K562 (cell line): Measurements from ENCODE around the gene TMEM237. TPM values are rescaled to one million over a fixed set of nuclear protein-coding genes. Genes with fewer than 3 reads are reported as not detected.

Experiments
- ATAC-seq: fragments of 200-7000 bp; cut with Tn5 transposase; 3 replicates; pipeline ENCODE4 v1.9.1; 2020; ENCODE audit warnings: moderate library complexity
- BruUV-seq: library from RNA; stranded (reverse); fragments of 400-500 nt; replicated peaks from 2 replicates; lab custom pipeline; 2021; lab: Mats Ljungman, UMichigan
- CTCF ChIA-PET: fragments of 300-600 bp; formaldehyde crosslinking; extraction: SDS; loops from one replicate; lab custom pipeline; 2021; ENCODE audit warnings: low intra/inter-chr PET ratio; lab: Yijun Ruan, JAX
- POLR2A ChIA-PET: fragments of 300-600, 350-650 bp; sonication (Branson Sonifier 250); formaldehyde crosslinking; extraction: SDS; loops from one replicate; lab custom pipeline; 2021; ENCODE audit warnings: antibody characterized with exemption, inconsistent platforms; lab: Yijun Ruan, JAX
- DNase-seq, 4 experiments: peaks; one replicate each; pipeline versions ENCODE4 v3.0.0 to v3.0.0-alpha.2; 2011 to 2018; ENCODE audit warnings: low spot score in 3 of 4, mixed read lengths in 3 of 4; ENCODE audit errors: extremely low read depth in 1 of 4
- FAIRE-seq: peaks from 2 replicates; lab custom pipeline; 2011; peaks lifted over from hg19 to GRCh38; lab: Jason Lieb, UNC
- H2AFZ ChIP-seq: 2 replicates; pipeline ENCODE4 v1.6.0; 2011; ENCODE audit warnings: low read depth, low read length, control low read depth, inconsistent platforms
- H3K27ac ChIP-seq: fragments of 200-600 bp; 3 replicates; pipeline ENCODE4 v1.8.0; 2011; ENCODE audit warnings: low read depth, mild to moderate bottlenecking, control low read depth, inconsistent platforms, low read length, moderate library complexity, mixed read lengths; ENCODE audit errors: extremely low read depth
- H3K27me3 ChIP-seq, 2 experiments: fragments of 300-600 bp in 1 of 2; 2 replicates in 1 of 2; 3 replicates in 1 of 2; pipeline versions ENCODE4 v1.6.0 to v1.8.0; 2011; ENCODE audit warnings: inconsistent platforms in 2 of 2, low read length in 2 of 2, mild to moderate bottlenecking in 1 of 2, mixed read lengths in 1 of 2, moderate library complexity in 1 of 2; ENCODE audit not compliant: control insufficient read depth in 2 of 2, insufficient read depth in 2 of 2
- H3K36me3 ChIP-seq: fragments of 300-600 bp; 3 replicates; pipeline ENCODE4 v1.8.0; 2011; ENCODE audit warnings: mild to moderate bottlenecking, low read length, inconsistent platforms; ENCODE audit not compliant: control insufficient read depth, insufficient read depth
- H3K4me1 ChIP-seq, 2 experiments: fragments of 200-600 bp in 1 of 2; replicated peaks in 1 of 2; 2 replicates in 1 of 2; 3 replicates in 1 of 2; pipeline versions ENCODE4 v1.5.1 to v1.8.0; 2011; ENCODE audit warnings: inconsistent platforms in 2 of 2, low read length in 2 of 2, mild to moderate bottlenecking in 1 of 2, mixed read lengths in 1 of 2, moderate library complexity in 1 of 2; ENCODE audit not compliant: control insufficient read depth in 2 of 2, insufficient read depth in 2 of 2
- H3K4me2 ChIP-seq: 2 replicates; pipeline ENCODE4 v1.6.1; 2011; ENCODE audit warnings: low read length, control low read depth, inconsistent platforms, mixed read lengths; ENCODE audit not compliant: insufficient read depth
- H3K4me3 ChIP-seq: fragments of 200-600 bp; sonication (generic), shearing (Covaris generic); 2 replicates; pipeline ENCODE4 v1.5.1; 2016; ENCODE audit warnings: control low read depth, inconsistent platforms
- H3K79me2 ChIP-seq: fragments of 200-600 bp; 3 replicates; pipeline ENCODE4 v1.8.0; 2011; ENCODE audit warnings: low read length, inconsistent platforms; ENCODE audit not compliant: control insufficient read depth, insufficient read depth
- H3K9ac ChIP-seq, 2 experiments: 2 replicates each; pipeline versions ENCODE4 v1.6.0 to v1.6.1; 2011; ENCODE audit warnings: low read depth in 2 of 2, low read length in 2 of 2, control low read depth in 1 of 2, inconsistent platforms in 1 of 2, mild to moderate bottlenecking in 1 of 2, mixed read lengths in 1 of 2; ENCODE audit not compliant: insufficient read depth in 1 of 2
- H3K9me1 ChIP-seq: one replicate; pipeline ENCODE4 v1.6.0; 2011; ENCODE audit warnings: inconsistent platforms, mild to moderate bottlenecking, low read length, moderate library complexity; ENCODE audit not compliant: control insufficient read depth, insufficient read depth
- H3K9me3 ChIP-seq: replicated peaks from 2 replicates; pipeline ENCODE4 v1.5.1; 2011; ENCODE audit warnings: low read depth, low read length, inconsistent platforms; ENCODE audit not compliant: control insufficient read depth, insufficient read depth
- H4K20me1 ChIP-seq: replicated peaks from 2 replicates; pipeline ENCODE4 v1.6.1; 2011; ENCODE audit warnings: low read length, inconsistent platforms, mixed read lengths; ENCODE audit not compliant: control insufficient read depth, insufficient read depth
- C11orf30 ChIP-seq: fragments of 450-650 bp; IDR thresholded peaks from 2 replicates; pipeline ENCODE4 v1.6.1; 2016; ENCODE audit warnings: low read depth, mild to moderate bottlenecking
- CREM ChIP-seq: IDR thresholded peaks from 2 replicates; pipeline ENCODE4 v1.6.1; 2014; ENCODE audit warnings: antibody characterized with exemption, low read depth
- JUND ChIP-seq, 2 experiments: IDR thresholded peaks; 2 replicates in 1 of 2; 3 replicates in 1 of 2; pipeline ENCODE4 v1.6.1; 2011; ENCODE audit warnings: borderline replicate concordance in 2 of 2, low read depth in 2 of 2, low read length in 2 of 2, improper control_type of control experiment in 1 of 2, missing biosample characterization in 1 of 2, missing genetic modification characterization in 1 of 2, missing genetic modification reagents in 1 of 2
- KAT8 ChIP-seq: fragments of 450-650 bp; IDR thresholded peaks from 2 replicates; pipeline ENCODE4 v1.6.1; 2016; ENCODE audit warnings: low read depth, mild to moderate bottlenecking
- KDM2B ChIP-seq: fragments of 250-450 bp; sonication (Bioruptor Pico); IDR thresholded peaks from 2 replicates; pipeline ENCODE4 v1.8.0; 2021; ENCODE audit warnings: mild to moderate bottlenecking, moderate library complexity
- NCOA2 ChIP-seq, 2 experiments: fragments of 450-650 bp; IDR thresholded peaks; 2 replicates each; pipeline ENCODE4 v1.6.1; 2018; ENCODE audit warnings: mild to moderate bottlenecking in 2 of 2, moderate library complexity in 1 of 2; ENCODE audit not compliant: partially characterized antibody in 2 of 2
- SMARCA5 ChIP-seq: fragments of 450-650 bp; IDR thresholded peaks from 2 replicates; pipeline ENCODE4 v1.6.1; 2016
- TCF7 ChIP-seq: sonication (generic); IDR thresholded peaks from 2 replicates; pipeline ENCODE4 v1.6.1; 2016; ENCODE audit warnings: antibody characterized with exemption, borderline replicate concordance
- ZKSCAN1 ChIP-seq: fragments of 150-350 bp; IDR thresholded peaks from 2 replicates; pipeline ENCODE4 v1.6.1; 2016; ENCODE audit warnings: low read depth, low read length
- ZNF143 ChIP-seq: sonication (generic); formaldehyde crosslinking; IDR thresholded peaks from 2 replicates; pipeline ENCODE4 v1.9.0; 2022; ENCODE audit warnings: mild to moderate bottlenecking, missing genetic modification reagents
- ZNF707 ChIP-seq: fragments of 250-450 bp; sonication (Bioruptor Pico); conservative IDR thresholded peaks from 2 replicates; pipeline ENCODE4 v1.8.0; 2022; ENCODE audit warnings: inconsistent platforms, mild to moderate bottlenecking, moderate library complexity
- WGBS: fragments of 100-300 bp; shearing (Covaris generic); methylation state at CpG from one replicate; pipeline ENCODE4 v1.1.6; 2016; ENCODE audit warnings: low coverage, mixed read lengths; ENCODE audit not compliant: insufficient coverage; ENCODE audit errors: missing lambda C conversion rate; 5-methylcytosine and 5-hydroxymethylcytosine counted together
- in situ Hi-C: fragments of 300-500 bp; cut with MboI; formaldehyde crosslinking; loops from 4 replicates; pipeline ENCODE4 v1.15.0; 2018; ENCODE audit warnings: inconsistent platforms, mixed read lengths
- intact Hi-C: fragments of 100-400 bp; cut with micrococcal nuclease; formaldehyde crosslinking; loops from 2 replicates; pipeline ENCODE4 v1.14.2; 2022
- polyA plus RNA-seq, 8 experiments: library from polyadenylated mRNA; depleted of rRNA in 4 of 8; stranded (reverse) in 5 of 8; unstranded in 3 of 8; fragments of >200 nt; fragmentation: Nextera tagmentation in 2 of 8; fragmentation: Illumina TruSeq in 1 of 8; extraction: Ambion mirVana in 2 of 8; extraction: Trizol in 1 of 8; gene quantifications; 2 replicates each; pipeline versions ENCODE4 v1.2.1 to v1.2.3, GENCODE V29; 2011 to 2014; ENCODE audit warnings: inconsistent platforms in 1 of 8, missing spikeins in 1 of 8
- total RNA-seq, 7 experiments: library from RNA; depleted of rRNA in 6 of 7; stranded (reverse); fragments of >200 nt in 6 of 7; fragmentation: Illumina TruSeq in 2 of 7; extraction: Trizol in 2 of 7; gene quantifications; 2 replicates each; pipeline versions ENCODE4 v1.2.1 to v1.2.3, GENCODE V29; 2011 to 2021; ENCODE audit warnings: low replicate concordance in 1 of 7
- TF ChIP-seq, protein P1 (sequence below): IDR thresholded peaks from 3 replicates; pipeline ENCODE4 v1.6.1; 2011; ENCODE audit warnings: borderline replicate concordance, mild to moderate bottlenecking, moderate library complexity; ENCODE audit not compliant: insufficient read length; ENCODE audit errors: extremely low read depth
- TF ChIP-seq, protein P2 (sequence below): IDR thresholded peaks from 2 replicates; pipeline ENCODE4 v1.6.1; 2012; ENCODE audit warnings: low read depth, low read length, improper control_type of control experiment, borderline replicate concordance

Gene TMEM237
- total and polyA plus RNA-seq, 9 of the 15 experiments (the other 6 are each of a cell fraction or from before 2014, with no cell fraction given), result 6.2 to 25.6 (median 17.9) TPM

DNA sequence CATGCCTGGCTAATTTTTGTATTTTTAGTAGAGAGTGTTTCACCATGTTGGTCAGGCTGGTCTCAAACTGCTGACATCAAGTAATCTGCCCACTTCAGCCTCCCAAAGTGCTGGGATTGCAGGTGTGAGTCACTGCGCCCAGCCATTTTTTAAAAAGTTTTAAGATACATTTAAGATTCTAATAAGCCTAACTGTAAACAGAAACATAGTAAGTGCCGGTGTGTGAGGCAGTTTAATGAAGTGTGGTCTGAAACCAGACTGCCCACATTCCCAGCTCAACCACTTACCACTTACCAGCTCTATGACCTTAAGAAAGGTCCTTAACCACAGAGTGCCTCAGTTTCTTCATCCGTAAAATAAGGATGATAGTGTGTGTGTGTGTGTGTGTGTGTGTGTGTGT lies 42.4 kb downstream of the TMEM237 start:
- Histone ChIP-seq H3K4me3 (no peak overlapping the region), H3K9ac (no peak overlapping the region), H3K4me2 (no peak overlapping the region), H4K20me1 (no peaks in the 10 kb centered on the region), H3K36me3 (no peaks in the 10 kb centered on the region), H3K27me3 (no peaks in the 10 kb centered on the region), H3K9me3 (no peaks in the 10 kb centered on the region), H3K79me2 (no peaks in the 10 kb centered on the region)
- POLR2A ChIA-PET, result no interaction called here
- in situ Hi-C loops, result no loop called here
- CTCF ChIA-PET, result no interaction called here
- DNase-seq (no peak), ATAC-seq (no peak)
- BruUV-seq, result no TSS peak
- TF ChIP-seq, protein P1, sequence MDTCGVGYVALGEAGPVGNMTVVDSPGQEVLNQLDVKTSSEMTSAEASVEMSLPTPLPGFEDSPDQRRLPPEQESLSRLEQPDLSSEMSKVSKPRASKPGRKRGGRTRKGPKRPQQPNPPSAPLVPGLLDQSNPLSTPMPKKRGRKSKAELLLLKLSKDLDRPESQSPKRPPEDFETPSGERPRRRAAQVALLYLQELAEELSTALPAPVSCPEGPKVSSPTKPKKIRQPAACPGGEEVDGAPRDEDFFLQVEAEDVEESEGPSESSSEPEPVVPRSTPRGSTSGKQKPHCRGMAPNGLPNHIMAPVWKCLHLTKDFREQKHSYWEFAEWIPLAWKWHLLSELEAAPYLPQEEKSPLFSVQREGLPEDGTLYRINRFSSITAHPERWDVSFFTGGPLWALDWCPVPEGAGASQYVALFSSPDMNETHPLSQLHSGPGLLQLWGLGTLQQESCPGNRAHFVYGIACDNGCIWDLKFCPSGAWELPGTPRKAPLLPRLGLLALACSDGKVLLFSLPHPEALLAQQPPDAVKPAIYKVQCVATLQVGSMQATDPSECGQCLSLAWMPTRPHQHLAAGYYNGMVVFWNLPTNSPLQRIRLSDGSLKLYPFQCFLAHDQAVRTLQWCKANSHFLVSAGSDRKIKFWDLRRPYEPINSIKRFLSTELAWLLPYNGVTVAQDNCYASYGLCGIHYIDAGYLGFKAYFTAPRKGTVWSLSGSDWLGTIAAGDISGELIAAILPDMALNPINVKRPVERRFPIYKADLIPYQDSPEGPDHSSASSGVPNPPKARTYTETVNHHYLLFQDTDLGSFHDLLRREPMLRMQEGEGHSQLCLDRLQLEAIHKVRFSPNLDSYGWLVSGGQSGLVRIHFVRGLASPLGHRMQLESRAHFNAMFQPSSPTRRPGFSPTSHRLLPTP, result no peak
- TF ChIP-seq ZKSCAN1, result no peak
- TF ChIP-seq SMARCA5, result no peak
- TF ChIP-seq ZNF707 (CRISPR knock-in tag), result no peak
- no peak for TF ChIP-seq C11orf30
- no peak for TF ChIP-seq JUND (IDR thresholded peaks at IDR 0.05; ENCODE audit: borderline replicate concordance, low read depth, low read length)
- TF ChIP-seq JUND (tag; IDR thresholded peaks at IDR 0.05; ENCODE audit: borderline replicate concordance, low read depth, low read length), result no peak
- no peak for TF ChIP-seq KAT8
- TF ChIP-seq TCF7, result no peak
- TF ChIP-seq ZNF143, result no peak
- no peak for TF ChIP-seq NCOA2 (IDR thresholded peaks at IDR 0.05; ENCODE audit: partially characterized antibody in 2 of 2)
- no peak for TF ChIP-seq KDM2B (CRISPR knock-in tag)
- TF ChIP-seq CREM, result no peak
- TF ChIP-seq, protein P2, sequence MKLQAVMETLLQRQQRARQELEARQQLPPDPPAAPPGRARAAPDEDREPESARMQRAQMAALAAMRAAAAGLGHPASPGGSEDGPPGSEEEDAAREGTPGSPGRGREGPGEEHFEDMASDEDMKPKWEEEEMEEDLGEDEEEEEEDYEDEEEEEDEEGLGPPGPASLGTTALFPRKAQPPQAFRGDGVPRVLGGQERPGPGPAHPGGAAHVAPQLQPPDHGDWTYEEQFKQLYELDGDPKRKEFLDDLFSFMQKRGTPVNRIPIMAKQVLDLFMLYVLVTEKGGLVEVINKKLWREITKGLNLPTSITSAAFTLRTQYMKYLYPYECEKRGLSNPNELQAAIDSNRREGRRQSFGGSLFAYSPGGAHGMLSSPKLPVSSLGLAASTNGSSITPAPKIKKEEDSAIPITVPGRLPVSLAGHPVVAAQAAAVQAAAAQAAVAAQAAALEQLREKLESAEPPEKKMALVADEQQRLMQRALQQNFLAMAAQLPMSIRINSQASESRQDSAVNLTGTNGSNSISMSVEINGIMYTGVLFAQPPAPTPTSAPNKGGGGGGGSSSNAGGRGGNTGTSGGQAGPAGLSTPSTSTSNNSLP, result no peak
- TF ChIP-seq, all 486 proteins: peak for 0
- H3K9me1 ChIP-seq, result no peaks in the 10 kb centered on the region
- H2AFZ ChIP-seq, result no peak overlapping the region
- FAIRE-seq, result no peak
- WGBS, result 11% methylated on average over 3 of the region's 3 CpGs
- H3K27ac ChIP-seq, result no peak overlapping the region
- intact Hi-C loops, result no loop called here
- no peaks in the 10 kb centered on the region for H3K4me1 ChIP-seq
